ENCODE data around the gene MYO1E.
"Not testable (repeated sequence)": the region's sequence is repeated elsewhere in the genome, so short reads cannot be mapped to it uniquely, and the experiment has no call there.

The MYO1E gene

GRCh38 chr15:59292442-59293151 lies 80.1 kb downstream of the MYO1E start:
- no peak for DNase-seq (ENCODE audit: low read depth in 2 of 2)

DNA sequence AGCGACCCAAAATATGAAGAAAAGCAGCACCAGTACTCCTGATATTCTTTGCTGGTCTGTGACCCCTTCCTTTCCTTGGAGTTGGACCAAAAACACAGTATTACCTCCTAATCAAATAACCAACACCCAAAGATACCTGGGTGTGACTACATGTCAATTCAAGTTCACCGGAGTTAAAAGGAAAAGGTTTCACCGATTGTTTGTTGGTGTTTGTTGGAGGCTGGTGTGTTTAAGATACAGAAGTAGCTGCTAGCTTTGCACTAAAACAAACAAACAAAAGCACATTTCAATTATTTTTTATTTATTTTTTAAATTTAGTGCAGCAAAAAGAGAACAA lies 81.5 kb downstream of the MYO1E start:
- no peak for DNase-seq (ENCODE audit: low read depth in 2 of 2)

GRCh38 chr15:59290295-59291212 lies 82.1 kb downstream of the MYO1E start:
- DNase-seq (ENCODE audit: low read depth in 2 of 2), result no peak

GRCh38 chr15:59289574-59289973 lies 83.1 kb downstream of the MYO1E start:
- DNase-seq (ENCODE audit: low read depth in 2 of 2), result no peak

DNA sequence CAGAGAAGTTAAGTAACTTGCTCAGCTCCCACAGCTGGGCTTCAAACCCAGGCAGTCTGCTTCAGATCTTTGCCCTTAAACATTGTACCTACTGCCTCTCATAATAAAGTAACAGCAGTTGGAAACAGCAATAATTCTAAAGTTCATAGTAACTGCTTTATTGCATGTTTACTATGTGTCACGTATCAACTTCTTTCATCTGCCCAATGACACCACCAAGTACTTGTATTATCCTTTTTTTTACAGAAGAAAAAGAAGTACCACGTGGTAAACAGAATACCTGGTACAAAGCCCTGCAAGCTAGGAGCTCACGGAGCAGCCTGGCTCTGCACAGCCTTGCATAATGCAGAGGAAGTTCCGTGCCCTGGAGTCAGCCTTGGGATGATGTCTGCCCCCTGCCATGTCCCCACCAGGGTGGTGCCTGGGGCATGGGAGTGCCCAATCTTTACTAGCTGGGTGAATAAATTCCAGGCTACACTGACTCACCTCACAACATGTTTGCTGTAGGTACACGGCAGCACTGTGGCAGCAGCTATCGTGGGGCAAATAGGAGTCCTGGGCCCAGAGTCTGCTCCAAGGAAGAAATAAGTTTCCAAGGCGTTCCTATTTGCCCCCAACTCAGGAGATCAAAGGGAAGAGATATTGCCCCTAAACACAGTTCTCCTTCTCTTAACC lies 88.8 kb downstream of the MYO1E start:
- no peak for DNase-seq (ENCODE audit: low read depth in 2 of 2)

DNA sequence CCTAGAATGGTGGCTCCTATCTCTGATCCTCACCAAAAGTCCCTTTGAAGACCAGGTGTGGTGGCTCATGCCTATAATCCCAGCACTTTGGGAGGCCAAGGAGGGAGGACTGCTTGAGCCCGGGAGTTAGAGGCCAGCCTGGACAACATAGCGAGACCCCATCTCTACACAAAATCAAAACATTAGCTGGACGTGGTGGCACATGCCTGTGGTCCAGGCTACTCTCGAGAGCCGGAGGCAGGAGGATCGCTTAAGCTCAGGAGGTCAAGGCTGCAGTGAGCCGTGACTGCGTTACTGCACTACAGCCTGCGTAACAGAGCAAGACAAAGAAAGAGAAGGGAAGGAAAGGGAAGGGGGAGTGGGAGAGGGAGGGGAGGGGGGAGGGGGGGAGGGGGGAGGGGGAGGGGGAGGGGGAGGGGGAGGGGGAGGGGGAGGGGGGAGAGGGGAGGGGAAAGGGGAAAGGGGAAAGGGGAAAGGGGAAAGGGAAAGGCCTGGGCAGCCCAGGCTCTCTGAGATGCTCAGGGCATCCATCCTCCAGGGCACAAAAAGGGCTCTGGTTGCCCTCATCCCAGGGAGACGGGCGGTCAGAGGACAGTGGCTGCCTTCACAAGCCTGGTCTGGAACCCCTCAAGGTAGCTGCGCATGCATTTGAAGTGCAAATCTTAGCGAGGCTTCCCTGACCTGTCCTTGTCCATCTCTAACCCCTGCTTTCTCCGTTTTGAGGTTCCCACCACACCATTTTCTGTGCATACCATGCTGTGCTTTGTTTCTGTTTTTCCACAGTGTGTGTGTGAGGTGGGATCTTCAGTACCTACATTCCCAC lies 89.9 kb downstream of the MYO1E start:
- no peak for DNase-seq (ENCODE audit: low read depth in 2 of 2)

DNA sequence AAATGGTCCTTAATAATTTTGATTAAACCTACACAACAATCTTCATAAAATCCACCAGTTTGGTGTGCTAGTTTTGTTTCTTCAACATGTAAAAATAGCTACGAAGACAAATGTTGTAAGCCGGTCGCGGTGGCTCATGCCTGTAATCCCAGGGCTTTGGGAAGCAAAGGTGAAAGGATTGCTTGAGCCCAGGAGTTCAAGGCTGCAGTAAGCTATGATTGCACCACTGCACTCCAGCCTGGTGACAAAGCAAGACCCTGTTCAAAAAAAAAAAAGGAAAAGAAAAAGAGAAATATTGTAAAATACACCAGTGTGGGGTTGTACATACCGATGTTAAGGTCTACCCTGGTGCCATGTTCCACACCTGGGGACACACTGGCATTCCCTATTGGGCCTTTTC lies 91.0 kb downstream of the MYO1E start:
- no peak for DNase-seq (ENCODE audit: low read depth in 2 of 2)

GRCh38 chr15:59280855-59281254 lies 91.8 kb downstream of the MYO1E start:
- DNase-seq (ENCODE audit: low read depth in 2 of 2), result no peak

DNA sequence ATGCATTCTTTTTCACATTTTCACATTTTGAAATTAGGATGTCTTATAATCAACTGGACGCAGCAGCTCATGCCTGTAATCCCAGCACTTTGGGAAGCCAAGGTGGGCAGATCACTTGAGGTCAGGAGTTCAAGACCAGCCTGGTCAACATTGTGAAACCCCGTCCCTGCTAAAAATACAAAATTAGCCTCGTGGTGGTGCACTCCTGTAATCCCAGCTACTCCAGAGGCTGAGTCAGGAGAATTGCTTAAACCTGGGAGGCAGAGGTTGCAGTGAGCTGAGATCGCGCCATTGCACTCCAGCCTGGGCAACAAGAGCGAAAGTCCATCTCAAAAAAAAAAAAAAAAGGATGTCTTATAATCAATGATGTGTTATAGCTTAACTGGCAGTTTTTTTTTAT lies 92.4 kb downstream of the MYO1E start:
- not testable (repeated sequence) for DNase-seq (ENCODE audit: low read depth in 2 of 2)

GRCh38 chr15:59279023-59279422 lies 93.6 kb downstream of the MYO1E start:
- no peak for DNase-seq (ENCODE audit: low read depth in 2 of 2)

GRCh38 chr15:59278120-59278519 lies 94.6 kb downstream of the MYO1E start:
- no peak for DNase-seq (ENCODE audit: low read depth in 2 of 2)

GRCh38 chr15:59276225-59277178 lies 96.2 kb downstream of the MYO1E start:
- no peak for DNase-seq (ENCODE audit: low read depth in 2 of 2)

- DNase-seq (ENCODE audit: low read depth in 2 of 2), result no peak
Measured at GRCh38 chr15:59274126-59274970, 98.3 kb downstream of the MYO1E start.

DNA sequence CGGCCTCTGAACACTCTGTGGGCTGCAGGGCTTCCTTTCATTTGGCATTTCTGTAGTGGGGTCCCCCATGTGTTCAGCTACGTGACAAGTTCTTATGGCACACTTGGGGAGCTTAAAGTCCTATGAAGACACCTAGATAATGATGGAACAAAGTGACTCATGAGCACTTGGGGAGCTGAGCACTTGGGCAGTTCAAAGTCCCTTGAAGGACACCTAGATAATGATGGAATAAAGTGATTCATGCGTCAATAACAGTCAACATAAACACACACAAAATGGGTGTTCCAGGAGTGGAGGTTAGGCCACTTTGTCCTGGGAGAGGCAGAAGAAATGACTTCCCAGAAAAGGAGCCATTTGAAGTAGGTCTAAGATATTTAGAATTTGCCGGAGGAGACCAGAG lies 99.4 kb downstream of the MYO1E start:
- no peak for DNase-seq (ENCODE audit: low read depth in 2 of 2)

- DNase-seq (ENCODE audit: low read depth in 2 of 2), result no peak
Measured at GRCh38 chr15:59271595-59272201, 101.0 kb downstream of the MYO1E start.

- no peak for DNase-seq (ENCODE audit: low read depth in 2 of 2)
Measured at GRCh38 chr15:59268852-59269407, 103.7 kb downstream of the MYO1E start.

DNA sequence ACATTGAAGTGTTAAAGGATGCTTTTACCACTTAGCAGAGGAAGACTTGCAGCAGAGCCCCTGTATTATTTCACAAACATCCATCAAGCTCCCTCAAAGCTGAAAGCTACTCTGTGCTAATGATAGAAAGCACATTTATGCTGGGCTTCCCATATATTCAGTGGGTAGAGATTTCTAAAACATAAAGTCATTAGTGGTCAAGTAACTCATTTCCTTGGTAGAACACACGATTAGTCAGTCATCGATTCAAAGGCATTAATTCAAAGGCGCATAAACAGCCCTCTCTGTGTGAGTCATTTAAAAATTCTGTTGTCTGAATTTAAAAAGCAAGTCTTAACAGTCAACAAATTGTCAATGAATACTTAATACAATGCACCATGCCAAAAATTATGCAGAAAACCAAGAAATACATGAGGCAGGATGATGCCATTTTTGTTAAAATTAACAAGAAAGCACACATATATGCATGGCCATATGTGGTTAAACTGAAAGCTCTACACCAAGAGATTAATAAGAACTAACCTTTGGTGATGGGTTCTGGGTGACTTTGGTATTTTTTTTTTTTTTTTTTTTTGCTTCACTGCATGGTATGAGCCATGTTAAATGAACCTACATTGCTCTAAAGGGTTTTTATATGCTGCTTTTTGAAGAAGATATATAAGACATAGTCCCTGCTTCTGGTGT lies 104.4 kb downstream of the MYO1E start:
- no peak for DNase-seq (ENCODE audit: low read depth in 2 of 2)

DNA sequence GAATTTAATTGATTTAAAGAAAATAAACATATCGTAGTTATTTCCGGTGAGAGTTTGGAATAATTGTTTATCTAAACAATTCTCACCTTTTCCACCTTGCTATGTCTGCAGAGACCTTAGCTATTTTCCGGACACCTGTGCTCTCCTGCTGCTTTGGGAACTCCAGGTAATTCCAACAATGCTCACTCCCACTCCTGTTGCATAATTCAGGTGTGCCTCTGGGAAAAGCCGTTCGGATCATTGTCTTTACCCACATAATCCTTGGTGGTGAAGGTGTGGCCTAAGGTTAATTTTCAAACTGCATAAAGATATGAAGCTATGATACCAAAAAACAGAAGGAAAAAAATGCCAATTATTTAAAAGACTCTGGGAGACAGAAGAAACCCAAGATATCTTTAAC lies 106.6 kb downstream of the MYO1E start:
- no peak for DNase-seq (ENCODE audit: low read depth in 2 of 2)
